Activated CD4-positive, alpha-beta memory T cell treated with anti-CD3 and anti-CD28 coated beads, Interleukin-2, amount 10 ng/mL, durations not matched to agents 7 days and 5 days (primary cell): ENCODE measurements around the gene ARHGEF19. TPM values are rescaled to one million over a fixed set of nuclear protein-coding genes. Genes with fewer than 3 reads are reported as not detected.
A peak's percentile ranks its signal among the peaks of the same experiment; 100 is the strongest.

Experiments
- CTCF ChIA-PET: fragments of 350-600 bp; sonication (Branson Sonifier 250); formaldehyde crosslinking; loops from one replicate; lab custom pipeline; 2021; ENCODE audit warnings: antibody characterized with exemption, inconsistent platforms; lab: Charles Lee
- POLR2A ChIA-PET: fragments of 350-600 bp; sonication (Branson Sonifier 250); formaldehyde crosslinking; loops from one replicate; lab custom pipeline; 2021; ENCODE audit warnings: antibody characterized with exemption; lab: Charles Lee
- DNase-seq: peaks from one replicate; pipeline ENCODE4 v3.0.0-alpha.2; 2020
- H3K27ac Mint-ChIP-seq: one replicate; pipeline ENCODE4 v1.8.0; 2021; ENCODE audit warnings: mild to moderate bottlenecking, mixed read lengths
- H3K27me3 Mint-ChIP-seq: one replicate; pipeline ENCODE4 v1.8.0; 2021; ENCODE audit warnings: mixed read lengths
- H3K36me3 Mint-ChIP-seq: one replicate; pipeline ENCODE4 v1.8.0; 2021; ENCODE audit warnings: low read depth, mixed read lengths
- H3K4me1 Mint-ChIP-seq: one replicate; pipeline ENCODE4 v1.8.0; 2021; ENCODE audit warnings: mixed read lengths
- H3K4me3 Mint-ChIP-seq: one replicate; pipeline ENCODE4 v1.8.0; 2021; ENCODE audit warnings: mild to moderate bottlenecking, mixed read lengths
- H3K9me3 Mint-ChIP-seq: one replicate; pipeline ENCODE4 v1.8.0; 2021; ENCODE audit warnings: mixed read lengths
- total RNA-seq, 2 experiments: library from RNA; stranded (reverse); gene quantifications; one replicate each; pipeline ENCODE4 v1.2.3, GENCODE V29; 2021

Gene ARHGEF19
- total RNA-seq, 2 experiments from 2014 or later: 6.9 to 7.6 TPM

DNA sequence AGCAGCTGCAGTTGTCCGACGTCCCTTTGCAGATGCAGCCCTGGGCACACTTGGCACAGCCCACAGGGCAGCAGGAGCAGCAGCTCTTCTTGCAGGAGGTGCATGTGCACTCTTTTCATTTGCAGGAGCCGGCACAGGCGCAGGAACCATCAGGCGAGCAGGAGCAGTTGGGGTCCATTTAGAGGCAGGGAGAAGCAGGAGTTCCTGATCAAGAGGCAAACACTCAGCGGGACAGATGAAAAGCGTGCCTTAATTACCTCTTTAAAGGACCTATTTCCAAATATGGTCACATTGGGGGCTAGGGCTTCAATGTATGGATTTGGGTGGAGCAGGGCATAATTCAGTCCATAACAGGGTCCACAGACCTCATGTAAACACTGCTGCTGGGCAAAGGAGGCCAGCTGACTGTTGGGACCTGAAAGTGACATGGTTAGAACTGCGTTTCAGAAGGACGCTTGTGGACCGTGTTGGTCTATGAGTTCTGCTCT is 28.8 kb upstream of the ARHGEF19 start:
- Mint-ChIP-seq H3K36me3 (no peaks in the 10 kb centered on the region), H3K27me3 (no peaks in the 10 kb centered on the region), H3K9me3 (no peaks in the 10 kb centered on the region), H3K4me3 (no peak overlapping the region), H3K27ac (no peak overlapping the region), H3K4me1 (peaks cover 38% of the 10 kb centered on the region)
- DNase-seq: no peak
- CTCF ChIA-PET: interaction anchor here (1.7 kb wide), 1 partner anchor 162 kb away, joined by 6 read pairs; no protein-coding TSS in a partner anchor
- POLR2A ChIA-PET: no interaction called here

DNA sequence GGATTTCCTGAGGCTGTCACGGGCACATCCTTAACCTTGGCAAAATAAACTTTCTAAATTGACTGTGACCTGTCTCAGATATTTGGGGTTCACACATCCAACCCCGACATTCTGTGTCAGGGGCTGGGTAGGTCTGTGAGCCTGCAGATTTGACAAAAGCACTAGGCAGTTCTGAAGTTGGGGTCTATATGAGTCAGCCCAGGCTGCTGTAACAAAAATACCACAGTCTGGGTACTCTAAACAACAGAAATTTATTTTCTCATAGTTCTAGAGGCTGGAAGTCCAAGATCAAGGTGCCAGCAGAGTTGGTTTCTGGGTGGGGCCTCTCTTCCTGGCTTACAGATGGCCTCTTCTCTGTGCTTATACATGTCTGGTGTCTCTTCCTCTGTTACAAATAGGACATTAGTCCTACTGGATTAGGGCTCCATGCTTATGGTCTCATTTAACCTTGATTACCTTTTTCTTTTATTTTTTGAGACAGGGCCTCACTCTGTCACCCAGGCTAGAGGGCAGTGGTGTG is 27.6 kb upstream of the ARHGEF19 start:
- Mint-ChIP-seq H3K27me3 (no peaks in the 10 kb centered on the region), H3K9me3 (no peaks in the 10 kb centered on the region), H3K36me3 (no peaks in the 10 kb centered on the region), H3K4me1 (peaks cover 46% of the 10 kb centered on the region), H3K4me3 (no peak overlapping the region), H3K27ac (peak overlapping the region; percentile 21)
- ChIA-PET POLR2A (no interaction called here), CTCF (interaction anchor here (0.9 kb wide), 1 partner anchor 8 kb away, joined by 5 read pairs; no protein-coding TSS in a partner anchor)
- DNase-seq: no peak

DNA sequence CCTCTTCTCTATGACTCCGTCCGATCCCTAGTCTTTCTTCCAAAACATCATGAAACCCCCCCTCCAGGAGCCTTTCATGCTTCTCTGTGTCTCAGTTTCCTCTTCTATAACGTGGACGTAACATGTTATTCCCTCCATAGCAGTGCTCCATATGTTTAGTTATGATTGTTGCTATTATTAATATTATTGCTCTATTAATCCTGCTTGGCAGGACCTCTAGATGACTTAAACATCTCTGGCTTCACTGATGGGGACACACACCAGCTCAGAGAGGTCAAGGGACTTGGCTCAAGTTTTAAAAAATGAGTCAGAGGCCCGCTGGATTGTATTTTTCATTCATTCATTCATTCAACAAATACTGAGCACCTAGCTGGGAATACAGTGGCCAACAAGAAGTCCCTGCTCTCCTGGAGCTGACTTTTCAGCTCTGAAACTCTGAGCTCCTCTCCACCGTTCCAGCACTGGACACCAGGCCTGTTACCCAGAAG is 24.9 kb upstream of the ARHGEF19 start:
- Mint-ChIP-seq H3K4me1 (peaks cover 43% of the 10 kb centered on the region), H3K27me3 (no peaks in the 10 kb centered on the region), H3K27ac (peak overlapping the region; percentile 82), H3K36me3 (no peaks in the 10 kb centered on the region), H3K4me3 (peak overlapping the region; percentile 79), H3K9me3 (no peaks in the 10 kb centered on the region)
- ChIA-PET POLR2A (interaction anchor here (0.9 to 3.3 kb wide), 8 partner anchors 15 to 205 kb away, joined by 3 to 28 read pairs (median 4); partner anchors contain the start of gene SZRD1), CTCF (interaction anchor here (1.0 to 2.8 kb wide), 6 partner anchors 12 to 820 kb away, joined by 3 to 11 read pairs (median 4); no protein-coding TSS in a partner anchor)
- no peak for DNase-seq

DNA sequence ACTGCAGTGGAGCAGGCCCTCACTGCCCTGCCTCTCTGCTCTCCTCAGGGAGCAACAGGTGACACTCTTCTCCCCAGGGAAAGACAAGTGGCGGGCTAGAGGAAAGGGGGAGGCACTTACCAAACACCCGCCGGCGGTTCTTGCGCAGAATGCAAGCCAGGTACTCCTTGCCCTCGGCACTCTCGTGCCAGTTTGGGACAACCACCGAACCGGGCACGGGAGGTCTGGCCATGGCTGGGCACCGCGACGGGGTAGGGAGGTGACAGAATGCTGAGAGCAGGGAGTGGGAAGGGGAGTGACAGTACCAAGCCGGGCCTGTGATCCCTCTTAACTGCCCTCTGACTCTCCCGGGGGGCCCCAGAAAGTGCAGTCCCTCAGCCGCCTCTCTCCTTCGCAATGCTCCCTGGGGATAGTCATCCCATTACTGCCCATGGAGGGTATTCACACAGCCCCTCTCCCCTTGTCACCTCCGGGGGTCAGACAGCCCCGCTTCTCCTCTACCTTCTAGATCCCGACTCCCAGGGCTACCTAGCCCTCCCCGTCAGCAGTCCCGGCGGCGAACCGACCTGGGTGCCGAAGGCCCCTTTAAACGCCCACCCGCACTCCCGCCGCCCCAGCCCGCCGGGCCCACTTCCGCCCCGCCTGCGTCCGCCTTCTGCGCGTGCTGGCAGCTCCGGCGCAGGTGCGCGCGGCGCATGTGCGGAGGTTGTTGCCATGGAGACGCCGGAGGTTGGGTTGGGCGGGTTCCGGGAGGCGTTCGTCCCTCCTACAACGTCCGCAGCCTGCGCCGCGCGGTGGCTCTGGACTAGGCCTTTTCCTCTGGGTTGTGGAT is 24.3 kb upstream of the ARHGEF19 start, which contains the start of gene CPLANE2:
TSS of gene CPLANE2 (minus strand) at position 673 of the 832 bp plus-strand sequence. CDS start at position 232, 441 bp downstream.
- H3K36me3 Mint-ChIP-seq: no peaks in the 10 kb centered on the region
- peak; percentile 97 for DNase-seq
- H3K27ac Mint-ChIP-seq: peak within 1 kb of the TSS; percentile 82
- H3K9me3 Mint-ChIP-seq: no peaks in the 10 kb centered on the region
- no peaks in the 10 kb centered on the region for H3K27me3 Mint-ChIP-seq
- peak within 1 kb of the TSS; percentile 79 for H3K4me3 Mint-ChIP-seq
- CTCF ChIA-PET: interaction anchor here (1.0 to 2.8 kb wide), 4 partner anchors 8 to 158 kb away, joined by 3 to 11 read pairs (median 7); no protein-coding TSS in a partner anchor
- peaks cover 43% of the 10 kb centered on the region for H3K4me1 Mint-ChIP-seq
- POLR2A ChIA-PET: interaction anchor here (0.6 to 3.3 kb wide), 10 partner anchors 15 to 471 kb away, joined by 3 to 28 read pairs (median 3); partner anchors contain the start of genes ARHGEF19 and SZRD1

DNA sequence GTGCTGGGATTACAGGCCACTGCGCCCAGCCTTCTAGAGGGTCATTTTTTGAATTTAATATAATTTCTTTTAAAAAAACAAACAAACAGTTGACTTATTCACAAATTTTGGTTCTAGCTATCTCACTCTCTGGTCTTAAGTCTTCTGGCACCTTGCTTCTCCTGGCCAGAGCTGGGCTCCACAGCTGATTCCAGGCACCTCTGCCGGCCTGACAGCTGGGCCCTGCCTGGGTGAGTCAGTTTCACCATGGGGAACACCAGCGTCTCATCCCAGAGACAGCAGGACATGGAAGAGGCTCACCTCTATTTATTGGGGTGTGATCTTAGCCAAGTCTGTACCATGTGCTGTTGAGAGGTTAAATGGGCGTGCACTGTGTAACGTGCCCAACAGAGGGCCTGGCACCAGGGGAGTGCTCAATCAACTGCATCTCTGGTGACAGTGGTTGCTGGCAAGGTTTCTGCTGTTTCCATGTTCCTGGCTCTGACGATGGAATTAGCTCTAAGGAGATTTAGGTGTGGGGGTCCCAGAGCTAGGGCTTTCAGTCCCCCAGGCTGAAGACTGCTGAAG is 23.6 kb upstream of the ARHGEF19 start:
- POLR2A ChIA-PET: interaction anchor here (0.6 to 3.3 kb wide), 5 partner anchors 19 to 470 kb away, joined by 3 to 28 read pairs (median 3); partner anchors contain the start of gene ARHGEF19

DNA sequence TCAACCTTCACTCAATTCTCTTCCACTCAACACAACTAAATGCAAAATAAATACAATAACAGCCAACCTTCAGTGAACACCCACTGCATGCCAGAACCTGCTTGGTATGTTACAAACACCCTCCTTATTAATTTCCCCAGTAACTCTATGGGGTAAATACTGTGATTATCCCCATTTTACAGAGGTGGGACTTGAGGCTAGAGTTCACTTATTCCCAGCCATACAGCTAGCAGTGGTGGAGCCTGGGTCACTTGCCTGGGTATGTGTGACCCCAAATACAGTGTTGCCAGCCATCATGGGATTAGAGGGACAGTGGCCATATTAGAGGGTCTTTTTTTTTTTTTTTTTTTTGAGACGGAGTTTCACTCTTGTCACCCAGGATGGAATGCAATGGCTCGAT is 22.9 kb upstream of the ARHGEF19 start:
- H3K27ac Mint-ChIP-seq: no peak overlapping the region
- no peak for DNase-seq
- ChIA-PET POLR2A (interaction anchor here (0.8 to 3.3 kb wide), 5 partner anchors 18 to 29 kb away, joined by 3 to 28 read pairs (median 3); partner anchors contain the start of gene ARHGEF19), CTCF (interaction anchor here (0.7 to 1.0 kb wide), 3 partner anchors 9 to 129 kb away, joined by 3 read pairs; no protein-coding TSS in a partner anchor)
- no peaks in the 10 kb centered on the region for H3K27me3 Mint-ChIP-seq
- no peak overlapping the region for H3K4me3 Mint-ChIP-seq
- H3K36me3 Mint-ChIP-seq: no peaks in the 10 kb centered on the region
- H3K4me1 Mint-ChIP-seq: peaks cover 43% of the 10 kb centered on the region
- no peaks in the 10 kb centered on the region for H3K9me3 Mint-ChIP-seq

More for the DNA sequence above, 23.6 kb upstream of the ARHGEF19 start:
- H3K4me3 Mint-ChIP-seq: peak overlapping the region; percentile 79
- no peaks in the 10 kb centered on the region for H3K36me3 Mint-ChIP-seq
- peaks cover 43% of the 10 kb centered on the region for H3K4me1 Mint-ChIP-seq
- no peaks in the 10 kb centered on the region for H3K9me3 Mint-ChIP-seq
- peak overlapping the region; percentile 82 for H3K27ac Mint-ChIP-seq
- peak; percentile 63 for DNase-seq
- CTCF ChIA-PET: interaction anchor here (0.7 to 2.3 kb wide), 3 partner anchors 9 to 129 kb away, joined by 3 to 11 read pairs (median 3); no protein-coding TSS in a partner anchor
- no peaks in the 10 kb centered on the region for H3K27me3 Mint-ChIP-seq

DNA sequence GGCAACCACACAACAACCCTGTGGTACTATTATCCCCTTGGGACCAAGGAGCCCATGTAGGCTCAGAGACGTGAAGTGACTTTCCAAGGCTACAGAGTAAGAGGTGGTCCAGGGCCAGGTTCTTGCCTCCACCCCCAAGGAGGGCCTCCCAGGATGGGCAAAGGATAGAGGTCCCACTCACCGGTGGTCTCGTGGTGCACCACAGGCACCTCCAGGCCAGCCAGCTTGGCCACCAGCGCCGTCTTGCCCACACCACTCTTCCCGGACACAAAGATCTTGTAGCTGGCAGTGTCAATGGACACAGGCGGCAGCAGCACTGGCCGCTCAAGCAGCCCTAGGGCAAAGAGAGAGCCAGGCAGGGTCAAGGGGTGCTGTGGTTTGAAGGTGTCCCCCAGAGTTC is 21.0 kb upstream of the ARHGEF19 start:
- CTCF ChIA-PET: interaction anchor here (1.1 kb wide), 1 partner anchor 154 kb away, joined by 3 read pairs; no protein-coding TSS in a partner anchor
- no peak overlapping the region for H3K4me3 Mint-ChIP-seq
- peaks cover 30% of the 10 kb centered on the region for H3K4me1 Mint-ChIP-seq
- POLR2A ChIA-PET: interaction anchor here (1.1 kb wide), 1 partner anchor 386 kb away, joined by 5 read pairs; the partner anchor contains the start of gene SPEN
- H3K9me3 Mint-ChIP-seq: no peaks in the 10 kb centered on the region
- DNase-seq: no peak
- no peaks in the 10 kb centered on the region for H3K36me3 Mint-ChIP-seq
- peaks cover 8% of the 10 kb centered on the region for H3K27me3 Mint-ChIP-seq
- H3K27ac Mint-ChIP-seq: no peak overlapping the region

DNA sequence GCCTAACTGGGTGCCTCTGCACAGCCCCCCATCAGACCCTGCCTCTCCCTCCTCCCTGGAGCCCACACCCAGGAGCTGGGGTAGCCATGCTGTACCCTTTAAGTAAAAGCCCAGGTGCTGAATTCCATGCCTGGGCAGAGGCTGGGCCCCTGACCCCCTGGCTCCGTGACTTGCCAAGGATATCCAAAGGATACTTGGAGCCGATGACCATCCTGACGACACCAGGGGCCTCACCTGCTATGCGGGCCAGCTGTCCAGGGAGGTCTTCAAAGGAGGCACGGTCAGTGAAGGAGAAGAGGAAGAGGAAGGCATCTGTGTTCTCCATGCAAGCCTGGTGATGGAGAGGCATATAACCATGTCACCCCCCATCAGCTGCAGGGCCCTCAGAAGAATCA is 19.9 kb upstream of the ARHGEF19 start:
- Mint-ChIP-seq H3K9me3 (no peaks in the 10 kb centered on the region), H3K36me3 (no peaks in the 10 kb centered on the region), H3K27ac (no peak overlapping the region), H3K4me1 (peaks cover 18% of the 10 kb centered on the region), H3K27me3 (peaks cover 19% of the 10 kb centered on the region), H3K4me3 (no peak overlapping the region)
- DNase-seq: no peak
- POLR2A ChIA-PET: interaction anchor here (4.4 kb wide), 1 partner anchor 15 kb away, joined by 16 read pairs; no protein-coding TSS in a partner anchor
- CTCF ChIA-PET: no interaction called here

DNA sequence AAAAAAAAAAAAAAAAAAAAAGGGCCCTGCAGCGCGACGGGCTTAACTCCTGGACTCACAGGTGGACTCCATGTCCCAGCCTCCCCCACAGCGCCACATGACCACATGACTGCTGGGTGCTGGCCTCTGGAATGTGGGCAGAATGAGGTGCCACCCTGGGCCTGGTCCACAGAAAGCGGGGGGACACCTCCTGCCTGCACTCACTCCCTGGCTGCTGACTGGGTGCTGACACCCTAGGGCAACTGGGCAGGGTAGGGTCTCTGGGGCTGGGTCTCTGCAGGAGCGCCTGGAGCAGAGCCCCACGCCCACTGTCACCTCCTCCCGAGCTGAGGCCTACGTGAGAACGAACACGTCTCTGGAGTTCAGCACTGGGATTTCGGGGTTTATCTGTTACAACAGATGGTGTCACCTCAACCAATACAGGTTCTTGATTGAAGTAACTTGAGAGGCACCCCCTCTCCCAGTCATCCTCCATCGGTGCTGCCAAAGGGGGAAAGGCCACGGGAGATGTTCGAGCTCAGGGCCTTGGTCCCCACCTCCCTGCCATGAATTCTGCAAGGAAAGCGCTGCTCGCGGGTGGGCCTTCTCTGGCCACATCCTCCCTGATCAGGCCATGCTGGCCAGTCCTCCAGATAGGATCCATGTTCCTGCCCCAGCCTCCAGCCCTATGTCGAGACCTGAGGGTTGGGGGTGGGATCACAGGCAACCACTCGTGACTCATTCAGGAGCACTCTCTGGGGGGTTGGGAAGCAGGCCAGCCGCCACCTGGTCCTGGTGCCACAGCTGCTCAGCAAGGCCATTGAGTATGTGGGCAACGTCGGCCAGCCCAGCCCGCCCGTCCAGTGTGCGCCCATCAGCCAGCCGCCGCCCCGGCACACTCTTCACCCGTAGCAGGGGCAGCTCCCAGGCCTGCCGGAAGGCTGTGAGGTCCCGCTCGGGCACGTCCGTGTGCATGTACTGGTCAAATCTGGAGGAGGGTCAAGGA is 19.2 kb upstream of the ARHGEF19 start:
- Mint-ChIP-seq H3K27ac (no peak overlapping the region), H3K4me3 (no peak overlapping the region), H3K36me3 (no peaks in the 10 kb centered on the region), H3K27me3 (peaks cover 22% of the 10 kb centered on the region), H3K9me3 (no peaks in the 10 kb centered on the region), H3K4me1 (peaks cover 13% of the 10 kb centered on the region)
- POLR2A ChIA-PET: interaction anchor here (4.4 kb wide), 1 partner anchor 14 kb away, joined by 16 read pairs; no protein-coding TSS in a partner anchor
- no peak for DNase-seq
- CTCF ChIA-PET: no interaction called here

DNA sequence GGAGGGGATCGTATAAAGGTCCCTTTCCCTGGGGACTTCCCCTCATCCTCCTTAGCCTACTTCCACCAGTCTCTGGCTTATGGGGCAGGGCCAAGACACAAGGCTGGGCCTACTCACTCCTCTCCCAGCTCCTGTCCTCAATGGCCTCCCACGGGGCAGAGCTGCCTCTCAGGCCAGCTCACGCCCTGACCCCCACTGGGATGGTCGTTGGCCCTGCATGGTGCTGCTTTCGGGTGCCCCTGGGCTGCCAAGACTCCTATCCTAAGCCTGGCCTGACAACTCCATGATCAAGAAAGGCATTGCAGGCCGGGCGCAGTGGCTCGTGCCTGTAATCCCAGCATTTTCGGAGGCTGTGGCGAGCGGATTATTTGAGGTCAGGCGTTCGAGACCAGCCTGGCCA is 18.3 kb upstream of the ARHGEF19 start:
- no peak overlapping the region for H3K27ac Mint-ChIP-seq
- no peak overlapping the region for H3K4me3 Mint-ChIP-seq
- ChIA-PET CTCF (no interaction called here), POLR2A (interaction anchor here (1.0 to 4.4 kb wide), 2 partner anchors 8 to 13 kb away, joined by 3 to 16 read pairs; no protein-coding TSS in a partner anchor)
- H3K27me3 Mint-ChIP-seq: peaks cover 30% of the 10 kb centered on the region
- no peaks in the 10 kb centered on the region for H3K36me3 Mint-ChIP-seq
- H3K9me3 Mint-ChIP-seq: no peaks in the 10 kb centered on the region
- H3K4me1 Mint-ChIP-seq: peaks cover 5% of the 10 kb centered on the region
- DNase-seq: no peak
